Ovary (tissue), 3 donors: Measurements from ENCODE around the gene P2RY14.

Experiments
- EP300 ChIP-seq: sonication (generic); formaldehyde crosslinking; IDR thresholded peaks from one replicate; pipeline ENCODE4 v1.6.1; 2017; ENCODE audit warnings: antibody characterized with exemption
- POLR2A ChIP-seq: fragments of 450-650 bp; IDR thresholded peaks from one replicate; pipeline ENCODE4 v1.6.1; 2017; ENCODE audit warnings: antibody characterized with exemption, mild to moderate bottlenecking, moderate library complexity
- TF ChIP-seq, protein P1 (sequence below), 3 donors: fragments of 450-650 bp in 2 of 3; fragments of 200-600 bp in 1 of 3; IDR thresholded peaks; one replicate each; pipeline versions ENCODE4 v1.5.1 to v1.8.0; 2016 to 2022; ENCODE audit warnings: antibody characterized with exemption in 3 of 3, mild to moderate bottlenecking in 1 of 3
- donor health status: DM: no; HTN: no; CAD: no.

DNA sequence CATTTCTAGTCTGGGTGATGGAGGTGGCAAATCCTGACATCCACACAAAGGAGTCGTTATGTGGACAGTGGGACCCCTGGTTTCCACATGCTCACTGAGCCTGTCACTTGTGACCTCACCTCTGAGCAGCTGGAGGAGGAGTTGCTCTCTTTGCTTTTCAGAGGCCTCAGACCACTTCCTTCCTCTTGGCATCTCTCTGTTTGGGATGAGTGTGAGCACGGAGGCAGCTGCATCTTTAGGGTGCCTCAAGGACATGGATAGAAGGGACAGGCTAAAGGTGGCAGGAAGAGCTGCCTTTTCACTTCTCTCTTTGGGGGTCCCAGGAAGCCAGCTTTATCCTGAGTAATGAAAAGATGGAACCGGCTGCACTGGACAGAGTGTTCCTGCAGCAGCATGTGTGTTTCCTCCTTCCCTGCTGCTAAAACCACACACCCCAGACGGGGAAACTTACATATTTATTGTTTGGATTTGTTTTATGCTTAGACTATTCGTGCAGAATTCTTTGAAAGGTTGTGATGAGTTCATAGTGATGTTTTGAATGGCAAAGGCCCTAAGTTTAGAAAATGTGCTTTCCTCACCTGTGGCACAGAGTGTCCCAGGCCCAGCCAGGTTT lies 107.1 kb downstream of the P2RY14 start:
- TF ChIP-seq, protein P1, sequence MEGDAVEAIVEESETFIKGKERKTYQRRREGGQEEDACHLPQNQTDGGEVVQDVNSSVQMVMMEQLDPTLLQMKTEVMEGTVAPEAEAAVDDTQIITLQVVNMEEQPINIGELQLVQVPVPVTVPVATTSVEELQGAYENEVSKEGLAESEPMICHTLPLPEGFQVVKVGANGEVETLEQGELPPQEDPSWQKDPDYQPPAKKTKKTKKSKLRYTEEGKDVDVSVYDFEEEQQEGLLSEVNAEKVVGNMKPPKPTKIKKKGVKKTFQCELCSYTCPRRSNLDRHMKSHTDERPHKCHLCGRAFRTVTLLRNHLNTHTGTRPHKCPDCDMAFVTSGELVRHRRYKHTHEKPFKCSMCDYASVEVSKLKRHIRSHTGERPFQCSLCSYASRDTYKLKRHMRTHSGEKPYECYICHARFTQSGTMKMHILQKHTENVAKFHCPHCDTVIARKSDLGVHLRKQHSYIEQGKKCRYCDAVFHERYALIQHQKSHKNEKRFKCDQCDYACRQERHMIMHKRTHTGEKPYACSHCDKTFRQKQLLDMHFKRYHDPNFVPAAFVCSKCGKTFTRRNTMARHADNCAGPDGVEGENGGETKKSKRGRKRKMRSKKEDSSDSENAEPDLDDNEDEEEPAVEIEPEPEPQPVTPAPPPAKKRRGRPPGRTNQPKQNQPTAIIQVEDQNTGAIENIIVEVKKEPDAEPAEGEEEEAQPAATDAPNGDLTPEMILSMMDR (IDR thresholded peaks at IDR 0.05), result no peak
- TF ChIP-seq POLR2A (no peak), EP300 (no peak)
